GM12891 (cell line): ENCODE data around the gene RPL10.

Source experiments
- PAX5 ChIP-seq: IDR thresholded peaks from 2 replicates; pipeline ENCODE4 v1.6.1; 2011; ENCODE audit warnings: low read length, moderate library complexity, mild to moderate bottlenecking; ENCODE audit not compliant: insufficient read depth, severe bottlenecking
- POLR2A ChIP-seq: IDR thresholded peaks from 2 replicates; pipeline ENCODE4 v1.6.1; 2011; ENCODE audit warnings: low read depth, low read length, control low read depth
- POLR2AphosphoS5 ChIP-seq: IDR thresholded peaks from 2 replicates; pipeline ENCODE4 v1.6.1; 2011; ENCODE audit warnings: low read depth, low read length, control low read depth

GRCh38 chrX:154381271-154381670, 16.9 kb upstream of the RPL10 start:
- TF ChIP-seq POLR2A (no peak), POLR2AphosphoS5 (no peak), PAX5 (no peak)
